OCI-LY1 (cell line): ENCODE data around the gene LRRC57.

Experiments
- H2AFZ ChIP-seq: fragments of 200-600 bp; sonication (generic), shearing (Covaris generic); 2 replicates; pipeline ENCODE4 v1.6.0; 2014; ENCODE audit warnings: antibody characterized with exemption, mild to moderate bottlenecking, low read length
- H3F3A ChIP-seq: fragments of 200-600 bp; sonication (generic), shearing (Covaris generic); 2 replicates; pipeline ENCODE4 v1.6.0; 2014; ENCODE audit warnings: mild to moderate bottlenecking, antibody characterized with exemption, low read length, moderate library complexity; ENCODE audit not compliant: insufficient read depth
- H3K27ac ChIP-seq: fragments of 200-600 bp; sonication (generic); 2 replicates; pipeline ENCODE4 v1.5.1; 2014; ENCODE audit warnings: low read length, mixed run types, mild to moderate bottlenecking, low read depth; ENCODE audit not compliant: poor library complexity, severe bottlenecking
- H3K27me3 ChIP-seq: fragments of 200-600 bp; sonication (generic); 2 replicates; pipeline ENCODE4 v1.6.0; 2014; ENCODE audit warnings: antibody characterized with exemption, mild to moderate bottlenecking, low read length, moderate library complexity; ENCODE audit not compliant: insufficient read depth
- H3K36me3 ChIP-seq: fragments of 200-600 bp; sonication (generic); 2 replicates; pipeline ENCODE4 v1.6.1; 2014; ENCODE audit warnings: mild to moderate bottlenecking, antibody characterized with exemption, low read length, moderate library complexity, mixed read lengths; ENCODE audit not compliant: insufficient read depth
- H3K4me1 ChIP-seq: fragments of 200-600 bp; sonication (generic); 2 replicates; pipeline ENCODE4 v1.5.1; 2014; ENCODE audit warnings: mild to moderate bottlenecking, low read length, moderate library complexity; ENCODE audit not compliant: insufficient read depth, severe bottlenecking
- H3K4me2 ChIP-seq: fragments of 200-600 bp; sonication (generic), shearing (Covaris generic); 2 replicates; pipeline ENCODE4 v1.6.1; 2014; ENCODE audit warnings: low read length
- H3K4me3 ChIP-seq: fragments of 200-600 bp; sonication (generic); 2 replicates; pipeline ENCODE4 v1.5.1; 2014; ENCODE audit warnings: low read length, low read depth, mild to moderate bottlenecking, mixed read lengths; ENCODE audit not compliant: poor library complexity, severe bottlenecking
- H3K79me2 ChIP-seq: fragments of 200-600 bp; shearing (Covaris generic); 2 replicates; pipeline ENCODE4 v1.6.1; 2016; ENCODE audit warnings: mixed run types, low read length, mixed read lengths; ENCODE audit not compliant: insufficient read depth
- H3K9ac ChIP-seq: fragments of 200-600 bp; sonication (generic), shearing (Covaris generic); 2 replicates; pipeline ENCODE4 v1.6.1; 2014; ENCODE audit warnings: mild to moderate bottlenecking, low read length, mixed read lengths
- H3K9me2 ChIP-seq: fragments of 200-600 bp; sonication (generic), shearing (Covaris generic); 2 replicates; pipeline ENCODE4 v1.6.1; 2014; ENCODE audit warnings: low read depth, mild to moderate bottlenecking, low read length, mixed read lengths
- H3K9me3 ChIP-seq: fragments of 200-600 bp; shearing (Covaris generic); 2 replicates; pipeline ENCODE4 v1.6.1; 2014; ENCODE audit warnings: low read length, mixed read lengths
- H4K20me1 ChIP-seq: fragments of 200-600 bp; sonication (generic), shearing (Covaris generic); 2 replicates; pipeline ENCODE4 v1.6.0; 2016; ENCODE audit warnings: mild to moderate bottlenecking, low read length; ENCODE audit not compliant: insufficient read depth
- EZH2 ChIP-seq: fragments of 200-600 bp; sonication (generic), shearing (Covaris generic); IDR thresholded peaks from 2 replicates; pipeline ENCODE4 v1.8.0; 2017; ENCODE audit warnings: borderline replicate concordance, mixed run types, mild to moderate bottlenecking, antibody characterized with exemption, low read length, moderate library complexity, mixed read lengths
- TF ChIP-seq, protein P1 (sequence below): fragments of 200-600 bp; sonication (generic), shearing (Covaris generic); IDR thresholded peaks from 2 replicates; pipeline ENCODE4 v1.5.1; 2017; ENCODE audit warnings: mild to moderate bottlenecking, antibody characterized with exemption, low read length, moderate library complexity, mixed read lengths

The LRRC57 gene

DNA sequence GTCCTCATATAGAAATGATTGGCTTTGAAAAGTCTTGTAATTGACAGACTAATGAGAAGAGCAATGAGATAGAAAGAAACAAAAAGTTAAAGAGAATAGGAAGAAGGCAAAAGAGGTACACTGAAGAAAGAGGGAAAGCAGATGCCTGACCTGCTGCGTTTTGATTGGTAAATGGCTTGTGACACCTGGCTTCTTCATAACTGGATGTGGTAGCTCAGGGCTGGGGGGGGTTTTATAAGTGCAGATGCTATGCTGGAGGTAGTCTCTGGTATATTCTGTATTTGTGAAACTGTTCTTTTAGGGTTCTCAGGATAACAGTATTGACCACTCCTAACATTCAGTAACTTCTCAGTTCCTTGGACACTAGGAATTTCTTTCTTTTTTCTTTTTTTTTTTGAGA lies 28.2 kb upstream of the LRRC57 start:
- Histone ChIP-seq H3K9me3 (no peaks in the 10 kb centered on the region), H3K27me3 (no peaks in the 10 kb centered on the region), H3K27ac (no peak overlapping the region), H3K9ac (peak overlapping the region; percentile 79), H3K36me3 (no peaks in the 10 kb centered on the region), H3K9me2 (no peaks in the 10 kb centered on the region), H3F3A (no peaks in the 10 kb centered on the region), H3K4me1 (peaks cover 47% of the 10 kb centered on the region), H3K4me3 (peak overlapping the region; percentile 77), H3K79me2 (no peaks in the 10 kb centered on the region), H3K4me2 (peak overlapping the region; percentile 92), H4K20me1 (no peaks in the 10 kb centered on the region), H2AFZ (no peak overlapping the region)
- no peak for TF ChIP-seq EZH2
- TF ChIP-seq, protein P1, sequence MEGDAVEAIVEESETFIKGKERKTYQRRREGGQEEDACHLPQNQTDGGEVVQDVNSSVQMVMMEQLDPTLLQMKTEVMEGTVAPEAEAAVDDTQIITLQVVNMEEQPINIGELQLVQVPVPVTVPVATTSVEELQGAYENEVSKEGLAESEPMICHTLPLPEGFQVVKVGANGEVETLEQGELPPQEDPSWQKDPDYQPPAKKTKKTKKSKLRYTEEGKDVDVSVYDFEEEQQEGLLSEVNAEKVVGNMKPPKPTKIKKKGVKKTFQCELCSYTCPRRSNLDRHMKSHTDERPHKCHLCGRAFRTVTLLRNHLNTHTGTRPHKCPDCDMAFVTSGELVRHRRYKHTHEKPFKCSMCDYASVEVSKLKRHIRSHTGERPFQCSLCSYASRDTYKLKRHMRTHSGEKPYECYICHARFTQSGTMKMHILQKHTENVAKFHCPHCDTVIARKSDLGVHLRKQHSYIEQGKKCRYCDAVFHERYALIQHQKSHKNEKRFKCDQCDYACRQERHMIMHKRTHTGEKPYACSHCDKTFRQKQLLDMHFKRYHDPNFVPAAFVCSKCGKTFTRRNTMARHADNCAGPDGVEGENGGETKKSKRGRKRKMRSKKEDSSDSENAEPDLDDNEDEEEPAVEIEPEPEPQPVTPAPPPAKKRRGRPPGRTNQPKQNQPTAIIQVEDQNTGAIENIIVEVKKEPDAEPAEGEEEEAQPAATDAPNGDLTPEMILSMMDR: no peak

DNA sequence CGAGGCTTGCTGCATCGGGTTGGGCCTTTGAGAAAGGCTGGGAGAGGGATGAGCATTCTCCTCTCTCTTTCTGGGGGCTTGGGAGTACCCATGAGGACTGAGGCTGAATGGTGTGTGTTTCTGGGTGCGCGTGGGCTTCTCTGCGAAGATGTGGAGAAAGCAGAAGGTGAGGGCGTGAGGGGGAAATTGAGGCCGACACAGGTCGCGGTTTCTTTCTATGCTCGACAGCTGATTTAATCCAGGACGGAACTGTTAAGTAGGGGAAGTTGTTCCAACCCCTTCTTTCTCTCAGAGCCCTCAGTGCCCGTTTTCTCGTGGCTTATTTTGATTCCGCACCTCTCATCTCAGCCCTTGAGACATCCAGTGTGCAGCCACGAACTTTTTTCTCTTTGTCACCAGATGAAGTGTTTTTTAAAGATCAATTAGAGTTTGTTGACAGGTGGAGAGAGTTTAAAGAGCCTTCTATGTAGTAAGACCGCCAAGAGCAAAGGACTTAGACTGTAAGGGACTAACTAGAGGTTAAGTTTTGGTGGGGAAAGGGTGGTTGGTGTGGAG lies 27.5 kb upstream of the LRRC57 start:
- Histone ChIP-seq H4K20me1 (no peaks in the 10 kb centered on the region), H3K9ac (peak overlapping the region; percentile 79), H3K4me3 (peak overlapping the region; percentile 77), H3K79me2 (no peaks in the 10 kb centered on the region), H3K27me3 (no peaks in the 10 kb centered on the region), H3K27ac (peak overlapping the region; percentile 6), H3K9me3 (no peaks in the 10 kb centered on the region), H3K4me2 (peak overlapping the region; percentile 92), H2AFZ (no peak overlapping the region), H3K9me2 (no peaks in the 10 kb centered on the region), H3K36me3 (no peaks in the 10 kb centered on the region), H3K4me1 (peaks cover 41% of the 10 kb centered on the region), H3F3A (no peaks in the 10 kb centered on the region)
- TF ChIP-seq, protein P1: no peak
- no peak for TF ChIP-seq EZH2

- no peaks in the 10 kb centered on the region for H3K27me3 ChIP-seq
Measured at GRCh38 chr15:42575188-42576039, 26.8 kb upstream of the LRRC57 start, which contains the start of gene STARD9. STARD9 (plus strand) TSS chr15:42575606; CDS start chr15:42575716, 110 bp downstream.

More at GRCh38 chr15:42575188-42576039, 26.8 kb upstream of the LRRC57 start, which contains the start of gene STARD9:
- Histone ChIP-seq H2AFZ (no peak within 1 kb of the TSS), H3K9me3 (no peaks in the 10 kb centered on the region), H3K27ac (peak within 1 kb of the TSS; percentile 30), H3K9me2 (no peaks in the 10 kb centered on the region), H4K20me1 (no peaks in the 10 kb centered on the region), H3K9ac (peak within 1 kb of the TSS; percentile 79), H3K4me3 (peak within 1 kb of the TSS; percentile 77), H3K36me3 (no peaks in the 10 kb centered on the region), H3K4me1 (peaks cover 37% of the 10 kb centered on the region), H3F3A (no peaks in the 10 kb centered on the region), H3K79me2 (no peaks in the 10 kb centered on the region), H3K4me2 (peak within 1 kb of the TSS; percentile 92)
- TF ChIP-seq, protein P1: no peak
- TF ChIP-seq EZH2: no peak
